SK-N-SH treated with all-trans-retinoic acid at 6 μM for 48 hours (cell line): ENCODE results near the gene CDHR4.

Experiments used
- ATAC-seq: fragments of 200-7000 bp; cut with Tn5 transposase; 3 replicates; pipeline ENCODE4 v1.9.1; 2020; ENCODE audit warnings: mild to moderate bottlenecking, moderate library complexity
- ARNTL ChIP-seq: fragments of 450-650 bp; formaldehyde crosslinking; IDR thresholded peaks from 2 replicates; pipeline ENCODE4 v1.5.0; 2020; ENCODE audit warnings: low read depth, mild to moderate bottlenecking, moderate library complexity, borderline replicate concordance
- BACH2 ChIP-seq: fragments of 250-450 bp; sonication (Bioruptor Pico); IDR thresholded peaks from 2 replicates; pipeline ENCODE4 v1.9.0; 2021; ENCODE audit warnings: mild to moderate bottlenecking, borderline replicate concordance
- CSDC2 ChIP-seq: fragments of 250-450 bp; sonication (Bioruptor Pico); IDR thresholded peaks from 2 replicates; pipeline ENCODE4 v1.5.0; 2020; ENCODE audit warnings: mild to moderate bottlenecking, moderate library complexity
- CSRNP3 ChIP-seq: fragments of 250-450 bp; sonication (Bioruptor Pico); IDR thresholded peaks from 2 replicates; pipeline ENCODE4 v1.5.1; 2021; ENCODE audit warnings: mild to moderate bottlenecking, moderate library complexity
- ESRRG ChIP-seq: fragments of 250-450 bp; sonication (Bioruptor Pico); IDR thresholded peaks from 2 replicates; pipeline ENCODE4 v1.6.1; 2021; ENCODE audit warnings: mild to moderate bottlenecking
- GLIS3 ChIP-seq: fragments of 250-450 bp; sonication (Bioruptor Pico); IDR thresholded peaks from 2 replicates; pipeline ENCODE4 v1.5.0; 2020; ENCODE audit warnings: mild to moderate bottlenecking, moderate library complexity
- ISL1 ChIP-seq: fragments of 250-450 bp; sonication (Bioruptor Pico); IDR thresholded peaks from 2 replicates; pipeline ENCODE4 v2.1.2; 2022; ENCODE audit warnings: mild to moderate bottlenecking, moderate library complexity
- OSR1 ChIP-seq: fragments of 250-450 bp; sonication (Bioruptor Pico); IDR thresholded peaks from 2 replicates; pipeline ENCODE4 v1.8.0; 2022; ENCODE audit warnings: moderate library complexity, mild to moderate bottlenecking, inconsistent platforms
- PATZ1 ChIP-seq: fragments of 250-450 bp; sonication (Bioruptor Pico); IDR thresholded peaks from 2 replicates; pipeline ENCODE4 v1.8.0; 2020; ENCODE audit warnings: mild to moderate bottlenecking, moderate library complexity, borderline replicate concordance
- PPARA ChIP-seq: fragments of 250-450 bp; sonication (Bioruptor Pico); IDR thresholded peaks from 2 replicates; pipeline ENCODE4 v1.5.0; 2020; ENCODE audit warnings: mild to moderate bottlenecking, borderline replicate concordance
- RARB ChIP-seq: fragments of 250-450 bp; sonication (Bioruptor Pico); IDR thresholded peaks from 2 replicates; pipeline ENCODE4 v1.8.0; 2021; ENCODE audit warnings: mild to moderate bottlenecking, moderate library complexity
- TCF4 ChIP-seq: fragments of 250-450 bp; sonication (Bioruptor Pico); IDR thresholded peaks from 2 replicates; pipeline ENCODE4 v1.8.0; 2021; ENCODE audit warnings: mild to moderate bottlenecking, moderate library complexity, borderline replicate concordance
- TOX ChIP-seq: fragments of 250-450 bp; sonication (Bioruptor Pico); IDR thresholded peaks from 2 replicates; pipeline ENCODE4 v1.8.0; 2021; ENCODE audit warnings: mild to moderate bottlenecking, moderate library complexity, borderline replicate concordance
- TSHZ2 ChIP-seq: fragments of 250-450 bp; sonication (Bioruptor Pico); IDR thresholded peaks from 2 replicates; pipeline ENCODE4 v1.5.0; 2020; ENCODE audit warnings: mild to moderate bottlenecking, moderate library complexity
- ZC3H10 ChIP-seq: fragments of 250-450 bp; sonication (Bioruptor Pico); IDR thresholded peaks from 2 replicates; pipeline ENCODE4 v1.5.1; 2021; ENCODE audit warnings: mild to moderate bottlenecking, moderate library complexity
- ZFP3 ChIP-seq: fragments of 250-450 bp; sonication (Bioruptor Pico); IDR thresholded peaks from 2 replicates; pipeline ENCODE4 v1.5.0; 2020; ENCODE audit warnings: mild to moderate bottlenecking, moderate library complexity
- ZFP30 ChIP-seq: fragments of 450-650 bp; formaldehyde crosslinking; IDR thresholded peaks from 2 replicates; pipeline ENCODE4 v1.5.0; 2022; ENCODE audit warnings: mild to moderate bottlenecking, moderate library complexity
- ZNF8 ChIP-seq: fragments of 450-650 bp; formaldehyde crosslinking; IDR thresholded peaks from 2 replicates; pipeline ENCODE4 v1.5.0; 2020; ENCODE audit warnings: mild to moderate bottlenecking, moderate library complexity
- TF ChIP-seq, protein P1 (sequence below): fragments of 250-450 bp; sonication (Bioruptor Pico); IDR thresholded peaks from 2 replicates; pipeline ENCODE4 v1.8.0; 2021; ENCODE audit warnings: low read depth, mild to moderate bottlenecking, moderate library complexity, borderline replicate concordance

CDHR4 gene

GRCh38 chr3:49763981-49764380 is 35.7 kb downstream of the CDHR4 start:
- TF ChIP-seq OSR1 (CRISPR knock-in tag) (no peak), CSRNP3 (CRISPR knock-in tag) (no peak), PPARA (CRISPR knock-in tag) (no peak), BACH2 (CRISPR knock-in tag) (no peak), ZFP3 (CRISPR knock-in tag) (no peak)
- TF ChIP-seq, all 23 proteins: peak for 0

GRCh38 chr3:49761661-49762060 is 38.0 kb downstream of the CDHR4 start:
- TF ChIP-seq ZNF8 = no peak
- no peak for TF ChIP-seq ESRRG (CRISPR knock-in tag)
- no peak for TF ChIP-seq BACH2 (CRISPR knock-in tag)
- TF ChIP-seq TOX (CRISPR knock-in tag) = no peak
- no peak for TF ChIP-seq PATZ1 (CRISPR knock-in tag)
- no peak for TF ChIP-seq ZFP30 (CRISPR knock-in tag)
- TF ChIP-seq OSR1 (CRISPR knock-in tag) = no peak
- TF ChIP-seq TSHZ2 = no peak
- TF ChIP-seq ARNTL (CRISPR knock-in tag) = no peak
- no peak for TF ChIP-seq PPARA (CRISPR knock-in tag)
- TF ChIP-seq, protein P1, sequence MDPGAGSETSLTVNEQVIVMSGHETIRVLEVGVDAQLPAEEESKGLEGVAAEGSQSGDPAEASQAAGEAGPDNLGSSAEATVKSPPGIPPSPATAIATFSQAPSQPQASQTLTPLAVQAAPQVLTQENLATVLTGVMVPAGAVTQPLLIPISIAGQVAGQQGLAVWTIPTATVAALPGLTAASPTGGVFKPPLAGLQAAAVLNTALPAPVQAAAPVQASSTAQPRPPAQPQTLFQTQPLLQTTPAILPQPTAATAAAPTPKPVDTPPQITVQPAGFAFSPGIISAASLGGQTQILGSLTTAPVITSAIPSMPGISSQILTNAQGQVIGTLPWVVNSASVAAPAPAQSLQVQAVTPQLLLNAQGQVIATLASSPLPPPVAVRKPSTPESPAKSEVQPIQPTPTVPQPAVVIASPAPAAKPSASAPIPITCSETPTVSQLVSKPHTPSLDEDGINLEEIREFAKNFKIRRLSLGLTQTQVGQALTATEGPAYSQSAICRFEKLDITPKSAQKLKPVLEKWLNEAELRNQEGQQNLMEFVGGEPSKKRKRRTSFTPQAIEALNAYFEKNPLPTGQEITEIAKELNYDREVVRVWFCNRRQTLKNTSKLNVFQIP = no peak
- TF ChIP-seq GLIS3 (CRISPR knock-in tag) = no peak
- no peak for TF ChIP-seq RARB (CRISPR knock-in tag)
- no peak for TF ChIP-seq ISL1 (CRISPR knock-in tag)
- TF ChIP-seq ZC3H10 (CRISPR knock-in tag) = no peak
- no peak for TF ChIP-seq CSDC2
- no peak for ATAC-seq

More at GRCh38 chr3:49763981-49764380, 35.7 kb downstream of the CDHR4 start:
- no peak for ATAC-seq

DNA sequence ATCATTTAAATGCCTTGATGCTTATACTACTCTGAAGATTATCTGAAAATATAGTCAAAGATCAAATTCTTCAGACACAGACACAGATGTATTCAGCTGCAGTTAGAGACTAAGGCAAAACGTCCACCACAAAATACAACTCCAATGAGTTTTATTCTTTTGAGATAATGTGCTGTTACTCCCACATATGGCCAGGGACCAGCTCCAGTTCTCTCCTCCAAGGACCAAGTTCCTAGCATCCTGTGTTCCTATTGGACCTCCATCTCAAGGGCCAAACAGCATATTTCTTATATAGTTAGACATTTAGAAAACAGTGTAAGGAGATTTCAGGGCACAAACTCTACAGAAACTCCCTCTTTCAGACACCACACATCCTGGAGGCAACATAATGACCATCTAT is 40.4 kb downstream of the CDHR4 start:
- ATAC-seq = no peak
- TF ChIP-seq ZNF8 (no peak), ESRRG (CRISPR knock-in tag) (no peak), GLIS3 (CRISPR knock-in tag) (no peak), ZFP3 (CRISPR knock-in tag) (no peak)

DNA sequence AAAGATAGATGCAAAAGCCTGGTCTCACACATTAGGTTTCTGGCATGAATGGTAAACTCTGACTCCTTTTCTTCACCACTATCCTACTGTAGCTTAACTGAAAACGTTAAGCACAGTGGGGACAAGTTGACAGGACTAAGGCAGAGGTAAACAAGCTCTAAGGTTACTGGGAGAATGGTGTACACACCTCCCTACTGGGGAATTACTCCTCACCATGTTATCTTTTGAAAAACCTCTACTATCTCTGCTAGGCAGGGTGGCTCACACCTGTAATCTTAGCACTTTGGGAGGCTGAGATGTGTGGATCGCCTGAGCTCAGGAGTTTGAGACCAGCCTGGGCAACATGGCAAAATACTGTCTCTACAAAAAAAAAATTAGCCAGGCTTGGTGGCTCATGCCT is 42.5 kb downstream of the CDHR4 start:
- no peak for ATAC-seq
- TF ChIP-seq BACH2 (CRISPR knock-in tag) (no peak), TSHZ2 (no peak), ZFP3 (CRISPR knock-in tag) (no peak), RARB (CRISPR knock-in tag) (no peak), CSRNP3 (CRISPR knock-in tag) (no peak), ZC3H10 (CRISPR knock-in tag) (no peak), ESRRG (CRISPR knock-in tag) (no peak), OSR1 (CRISPR knock-in tag) (no peak), TCF4 (CRISPR knock-in tag) (no peak), ISL1 (CRISPR knock-in tag) (no peak), ARNTL (CRISPR knock-in tag) (no peak)
- TF ChIP-seq, protein P1 = no peak
